T-helper 1 cell (primary cell): ENCODE data around the gene SIGLEC15.
A peak's percentile ranks its signal among the peaks of the same experiment; 100 is the strongest.
"Not testable (repeated sequence)": the region's sequence is repeated elsewhere in the genome, so short reads cannot be mapped to it uniquely, and the experiment has no call there.

Experiments
- DNase-seq, 5 donors: peaks; one replicate each; pipeline ENCODE4 v3.0.0-alpha.2; 2012 to 2020

The SIGLEC15 gene

GRCh38 chr18:45844938-45845337, 19.5 kb downstream of the SIGLEC15 start:
- DNase-seq, result no peak

GRCh38 chr18:45845410-45845809, 19.9 kb downstream of the SIGLEC15 start:
- DNase-seq, result no peak

GRCh38 chr18:45847119-45847518, 21.6 kb downstream of the SIGLEC15 start:
- DNase-seq, result no peak

GRCh38 chr18:45848643-45849042, 23.2 kb downstream of the SIGLEC15 start:
- DNase-seq, result not testable (repeated sequence)

- DNase-seq, result no peak
Observed at GRCh38 chr18:45849529-45849928, 24.1 kb downstream of the SIGLEC15 start.

- no peak for DNase-seq
Observed at GRCh38 chr18:45850021-45850420, 24.5 kb downstream of the SIGLEC15 start.

- DNase-seq, result no peak
Observed at GRCh38 chr18:45851161-45851925, 25.9 kb downstream of the SIGLEC15 start.

- DNase-seq, result no peak
Observed at GRCh38 chr18:45852631-45853030, 27.2 kb downstream of the SIGLEC15 start.

GRCh38 chr18:45854036-45854586, 28.6 kb downstream of the SIGLEC15 start:
- DNase-seq, result no peak

GRCh38 chr18:45856531-45856930, 31.1 kb downstream of the SIGLEC15 start:
- DNase-seq, result no peak

- DNase-seq, result no peak
Observed at GRCh38 chr18:45859334-45859733, 33.9 kb downstream of the SIGLEC15 start.

GRCh38 chr18:45860492-45860891, 35.0 kb downstream of the SIGLEC15 start:
- DNase-seq, result no peak

GRCh38 chr18:45860971-45861370, 35.5 kb downstream of the SIGLEC15 start:
- no peak for DNase-seq

GRCh38 chr18:45861926-45862325, 36.5 kb downstream of the SIGLEC15 start:
- no peak for DNase-seq

- no peak for DNase-seq
Observed at GRCh38 chr18:45863469-45863868, 38.0 kb downstream of the SIGLEC15 start.

- no peak for DNase-seq
Observed at GRCh38 chr18:45864081-45864480, 38.6 kb downstream of the SIGLEC15 start.

GRCh38 chr18:45865466-45865865, 40.0 kb downstream of the SIGLEC15 start:
- DNase-seq, result no peak

GRCh38 chr18:45870419-45870818, 44.9 kb downstream of the SIGLEC15 start:
- DNase-seq, result no peak

GRCh38 chr18:45871431-45872084, 46.1 kb downstream of the SIGLEC15 start:
- DNase-seq, result no peak

- DNase-seq, result peak in 3 of 5 donors; percentile 10 to 82 (median 26)
Observed at GRCh38 chr18:45874491-45875184, 49.2 kb downstream of the SIGLEC15 start.

GRCh38 chr18:45876161-45876560, 50.7 kb downstream of the SIGLEC15 start:
- DNase-seq, result no peak

- DNase-seq, result no peak
Observed at GRCh38 chr18:45877403-45877802, 51.9 kb downstream of the SIGLEC15 start.
